NCI-H2029 (cell line): ENCODE data around the gene ITGB1BP2.
A peak's percentile ranks its signal among the peaks of the same experiment; 100 is the strongest.
"Not testable (repeated sequence)": the region's sequence is repeated elsewhere in the genome, so short reads cannot be mapped to it uniquely, and the experiment has no call there.

Source experiments
- DNase-seq: peaks from one replicate; lab custom pipeline; 2025; lab: John Stamatoyannopoulos, UW

The ITGB1BP2 gene

GRCh38 chrX:71301195-71301924 is at the start of gene ITGB1BP2:
Gene ITGB1BP2, plus strand, starts transcription at chrX:71301750. Its CDS starts 57 bp downstream, at chrX:71301807.
- DNase-seq, result no peak

DNA sequence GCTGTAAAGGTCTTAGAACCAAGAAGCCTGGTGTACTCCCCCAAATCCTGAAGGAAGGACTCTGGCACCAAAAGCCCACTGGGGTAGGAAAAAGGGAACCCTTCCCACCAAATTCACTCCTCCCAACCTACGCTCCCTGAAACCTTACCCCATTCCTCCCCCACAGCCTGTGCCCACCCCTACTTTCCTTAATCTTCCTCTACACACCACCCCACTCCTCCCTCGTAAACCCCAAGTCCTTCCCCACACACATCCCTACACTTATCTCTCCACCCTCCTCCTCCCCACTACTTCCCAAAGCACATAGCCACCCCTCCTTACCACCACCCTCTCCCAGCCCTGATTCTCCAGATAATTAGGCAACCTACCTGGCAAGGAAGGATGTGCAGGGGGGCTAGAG is 49.3 kb upstream of the ITGB1BP2 start:
- DNase-seq, result no peak

- peak; percentile 1 for DNase-seq
Observed at GRCh38 chrX:71253253-71254091, 48.1 kb upstream of the ITGB1BP2 start.

- DNase-seq, result peak; percentile 70
Observed at GRCh38 chrX:71254092-71254963, 47.2 kb upstream of the ITGB1BP2 start, which contains the start of gene ZMYM3. Gene ZMYM3, minus strand, starts transcription at chrX:71254140. Its CDS starts 885 bp downstream, at chrX:71253255.

GRCh38 chrX:71256051-71256450 is 45.5 kb upstream of the ITGB1BP2 start:
- DNase-seq, result no peak

DNA sequence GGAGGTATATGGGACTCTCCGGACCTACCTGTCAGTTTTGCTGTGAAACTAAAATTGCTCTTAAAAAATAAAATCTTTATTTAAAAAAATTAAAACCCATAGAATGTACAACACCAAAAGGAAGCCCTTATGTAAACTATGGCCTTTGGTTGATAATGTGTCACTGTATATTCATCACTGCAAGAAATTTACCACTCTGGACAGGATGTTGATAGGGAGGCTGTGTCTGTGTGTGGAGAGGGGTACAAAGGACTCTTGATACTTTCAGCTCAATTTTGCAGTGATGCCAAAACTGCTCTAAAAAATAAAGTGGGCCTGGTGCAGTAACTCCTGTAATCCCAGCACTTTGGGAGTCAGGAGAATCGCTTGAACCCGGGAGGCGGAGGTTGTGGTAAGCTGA is 44.7 kb upstream of the ITGB1BP2 start:
- DNase-seq, result no peak

- DNase-seq, result not testable (repeated sequence)
Observed at GRCh38 chrX:71268624-71269023, 32.9 kb upstream of the ITGB1BP2 start.

DNA sequence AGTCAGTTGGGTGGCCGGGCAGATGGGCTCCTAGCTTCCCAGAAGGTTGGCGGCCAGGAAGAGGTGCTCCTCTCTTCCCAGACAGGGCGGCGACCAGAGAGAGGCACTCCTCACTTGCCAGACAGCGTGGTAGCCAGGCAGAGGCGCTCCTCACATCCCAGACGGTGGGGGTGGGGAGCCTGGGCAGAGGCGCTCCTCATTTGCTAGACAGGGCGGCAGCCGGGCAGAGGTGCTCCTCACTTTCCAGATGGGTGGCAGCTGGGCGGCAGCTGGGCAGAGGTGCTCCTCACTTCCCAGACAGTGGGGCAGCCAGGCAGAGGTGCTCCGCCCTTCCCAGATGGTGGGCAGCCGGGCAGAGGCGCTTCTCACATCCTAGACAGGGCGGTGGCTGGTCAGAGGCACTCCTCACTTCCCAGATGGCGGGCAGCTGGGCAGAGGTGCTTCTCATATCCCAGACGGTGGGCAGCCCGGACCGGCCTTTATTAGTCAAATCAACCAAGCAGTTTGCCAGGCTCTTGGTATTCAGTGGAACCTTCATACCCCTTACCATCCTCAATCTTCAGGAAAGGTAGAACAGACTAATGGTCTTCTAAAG is 31.7 kb upstream of the ITGB1BP2 start:
- DNase-seq, result no peak

DNA sequence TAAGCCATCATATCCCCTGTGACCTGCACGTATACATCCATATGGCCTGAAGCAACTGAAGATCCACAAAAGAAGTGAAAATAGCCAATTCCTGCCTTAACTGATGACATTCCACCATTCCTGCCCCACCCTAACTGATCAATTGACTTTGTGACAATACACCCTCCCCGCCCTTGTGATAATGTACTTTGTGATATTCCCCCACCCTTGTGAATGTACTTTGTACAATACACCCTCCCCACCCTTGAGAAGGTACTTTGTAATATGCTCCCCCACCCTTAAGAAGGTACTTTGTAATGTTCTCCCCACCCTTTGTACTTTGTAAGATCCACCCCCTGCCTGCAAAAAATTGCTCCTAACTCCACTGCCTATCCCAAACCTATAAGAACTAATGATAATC is 29.2 kb upstream of the ITGB1BP2 start:
- DNase-seq, result not testable (repeated sequence)

- not testable (repeated sequence) for DNase-seq
Observed at GRCh38 chrX:71281300-71281699, 20.2 kb upstream of the ITGB1BP2 start.

DNA sequence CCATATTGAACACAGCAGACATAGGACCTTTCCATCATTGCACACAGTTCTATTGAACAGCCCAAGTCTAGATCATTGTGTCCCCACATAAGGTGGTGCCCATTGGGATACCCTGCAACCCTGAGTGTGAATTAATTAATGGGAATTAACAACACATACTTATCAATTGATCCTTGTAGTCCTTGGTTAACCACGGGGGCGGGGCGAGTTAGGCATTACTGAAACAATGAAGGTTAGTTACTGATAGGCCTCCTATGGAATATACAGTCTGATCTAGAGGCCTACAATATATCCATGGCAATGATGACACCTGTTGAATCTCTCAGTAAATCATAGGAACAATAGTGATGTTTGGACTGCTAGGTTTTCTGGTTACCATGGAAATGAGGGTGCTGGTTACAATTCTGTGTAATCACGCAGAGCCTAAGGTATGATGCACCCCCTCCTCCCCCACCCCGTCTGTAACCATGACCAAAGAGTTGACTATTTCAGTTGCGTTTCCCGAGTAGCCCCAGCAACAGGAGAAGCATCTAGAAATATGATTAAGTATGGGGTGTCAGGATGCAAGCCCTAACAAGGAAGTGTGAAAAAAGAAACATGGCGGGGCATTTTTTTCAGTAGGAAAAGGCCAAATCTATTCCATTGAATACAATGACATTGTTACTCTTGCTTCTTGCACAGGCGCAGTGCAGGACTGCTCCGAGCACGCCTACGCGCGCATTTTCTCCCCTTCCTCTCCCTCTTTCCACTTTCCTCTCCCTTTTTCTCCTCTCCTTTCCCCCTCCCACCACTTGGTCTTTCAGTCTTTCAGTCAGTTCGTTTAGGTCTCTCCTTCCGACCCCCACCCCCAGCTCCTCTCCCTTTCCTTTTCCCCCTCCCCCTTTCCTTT is 18.8 kb upstream of the ITGB1BP2 start:
- no peak for DNase-seq

DNA sequence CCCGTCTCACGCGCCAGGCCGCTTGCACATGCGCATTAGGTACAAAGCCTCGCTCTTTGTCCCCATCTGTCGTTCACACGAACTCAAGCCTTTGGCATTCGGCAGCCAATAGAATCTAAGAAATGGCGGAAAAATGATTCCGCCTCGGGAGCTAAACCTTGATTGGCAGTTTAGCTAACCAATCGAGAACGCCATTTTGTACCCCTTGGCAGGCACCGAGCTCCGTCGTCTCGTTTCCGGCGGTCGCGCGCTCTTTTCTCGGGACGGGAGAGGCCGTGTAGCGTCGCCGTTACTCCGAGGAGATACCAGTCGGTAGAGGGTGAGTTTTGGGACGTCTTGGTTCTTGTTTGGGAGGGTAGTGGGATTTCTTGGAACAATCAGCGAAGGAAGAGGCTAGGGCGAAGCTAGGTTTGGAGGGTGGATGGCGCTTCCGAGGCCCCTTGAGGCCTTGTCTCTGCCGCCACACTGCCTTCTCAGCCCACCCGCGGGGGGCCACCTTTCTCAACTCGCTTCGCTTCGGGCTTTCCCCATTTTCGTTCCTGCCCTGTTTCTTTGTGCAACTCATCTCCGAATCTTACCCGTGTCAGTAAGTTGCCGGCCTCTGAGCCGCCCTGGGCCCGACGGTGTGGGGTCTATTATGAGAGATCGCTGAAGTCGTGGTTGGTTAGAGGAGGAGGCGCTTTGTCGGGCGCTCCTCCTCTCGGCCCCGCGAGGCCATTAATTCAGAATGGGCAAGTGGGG is 18.0 kb upstream of the ITGB1BP2 start, which contains the start of gene NONO:
NONO (plus strand) TSS at position 233 of the 741 bp plus-strand sequence. CDS start 7,003 bp downstream, outside the sequence.
- DNase-seq, result peak; percentile 95

- no peak for DNase-seq
Observed at GRCh38 chrX:71285929-71286328, 15.6 kb upstream of the ITGB1BP2 start.

GRCh38 chrX:71291381-71291780 is 10.2 kb upstream of the ITGB1BP2 start:
- no peak for DNase-seq

DNA sequence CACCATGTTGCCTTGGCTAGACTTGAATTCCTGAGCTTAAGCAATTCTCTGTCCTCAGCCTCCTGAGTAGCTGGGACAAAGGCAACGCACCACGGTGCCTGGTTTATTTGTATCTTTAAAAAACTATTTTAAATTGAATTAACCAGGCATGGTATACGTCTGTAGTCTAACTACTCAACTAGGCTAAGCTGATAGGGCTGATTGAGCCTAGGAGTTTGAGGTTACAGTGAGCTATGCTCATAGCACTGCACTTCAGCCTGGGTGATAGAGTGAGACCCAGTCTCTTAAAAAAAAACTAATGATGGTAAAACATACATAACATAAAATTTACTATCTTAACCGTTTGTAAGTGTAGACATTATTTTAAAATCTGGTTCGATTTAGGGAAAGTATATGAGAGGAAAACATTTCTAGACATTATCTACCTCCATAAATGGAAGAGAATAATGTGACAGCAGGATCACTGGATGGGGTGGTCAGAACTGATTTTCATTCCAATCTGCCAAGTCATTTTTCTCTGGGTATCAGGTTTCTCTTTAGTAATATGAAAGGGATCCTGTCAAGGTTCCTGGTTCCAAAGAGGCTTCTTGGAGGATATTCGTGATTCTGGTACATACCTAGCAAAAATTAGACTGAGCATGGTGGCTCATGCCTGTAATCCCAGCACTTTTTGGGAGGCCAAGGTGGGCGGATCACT is 8.7 kb upstream of the ITGB1BP2 start:
- no peak for DNase-seq

DNA sequence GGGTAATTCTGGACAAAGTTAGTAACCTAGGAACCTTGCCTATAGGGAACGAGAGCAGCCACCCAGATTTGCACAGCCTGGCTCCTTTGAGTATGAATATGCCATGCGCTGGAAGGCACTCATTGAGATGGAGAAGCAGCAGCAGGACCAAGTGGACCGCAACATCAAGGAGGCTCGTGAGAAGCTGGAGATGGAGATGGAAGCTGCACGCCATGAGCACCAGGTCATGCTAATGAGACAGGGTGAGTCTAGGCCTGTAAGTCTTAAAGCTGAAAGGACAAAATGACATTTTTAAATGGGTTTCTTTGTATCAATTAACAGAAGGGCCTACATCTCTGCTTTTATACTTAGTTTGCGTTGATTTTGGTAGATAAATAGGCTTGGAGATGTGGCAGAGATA is 4.7 kb upstream of the ITGB1BP2 start:
- DNase-seq, result no peak

- DNase-seq, result no peak
Observed at GRCh38 chrX:71298119-71298518, 3.4 kb upstream of the ITGB1BP2 start.

GRCh38 chrX:71300064-71300463 is 1.5 kb upstream of the ITGB1BP2 start:
- DNase-seq, result not testable (repeated sequence)

GRCh38 chrX:71300495-71300894 is 1.1 kb upstream of the ITGB1BP2 start:
- DNase-seq, result not testable (repeated sequence)
